ENCODE measurements around the gene KCNIP3. TPM values are rescaled to one million over a fixed set of nuclear protein-coding genes. Genes with fewer than 3 reads are reported as not detected.

The KCNIP3 gene
- total and polyA plus RNA-seq, 4 donors, result 0.26 to 1.1 (median 0.62) TPM

- WGBS, result 85% methylated on average over 4 of the region's 4 CpGs
- H3K9me3 ChIP-seq (ENCODE audit: control insufficient read depth in 4 of 4, low read length in 3 of 4), result no peaks in the 10 kb centered on the region
- no peaks in the 10 kb centered on the region for H3K27me3 ChIP-seq (ENCODE audit: control insufficient read depth in 4 of 4, insufficient read depth in 4 of 4, low read length in 3 of 4)
- no peak for DNase-seq (ENCODE audit: low spot score)
- no peak overlapping the region for H3K4me3 ChIP-seq (ENCODE audit: low read depth in 1 of 3, low read length in 3 of 3)
- H3K9ac ChIP-seq (ENCODE audit: low read depth in 1 of 2, low read length in 2 of 2), result no peak overlapping the region
- TF ChIP-seq FOXA2 (IDR thresholded peaks at IDR 0.05) (no peak), REST (IDR thresholded peaks at IDR 0.05) (no peak), ZBTB33 (IDR thresholded peaks at IDR 0.05) (no peak), NR2F2 (IDR thresholded peaks at IDR 0.05) (no peak), GABPA (IDR thresholded peaks at IDR 0.05 in 1 of 2, conservative IDR thresholded peaks at IDR 0.05 in 1 of 2) (no peak), YY1 (IDR thresholded peaks at IDR 0.05) (no peak), ATF3 (IDR thresholded peaks at IDR 0.05) (no peak), JUND (IDR thresholded peaks at IDR 0.05) (no peak), SP1 (IDR thresholded peaks at IDR 0.05) (no peak), TAF1 (conservative IDR thresholded peaks at IDR 0.05) (no peak), CTCF (IDR thresholded peaks at IDR 0.05; ENCODE audit: low read depth, low read length, missing input control) (no peak), FOXA1 (IDR thresholded peaks at IDR 0.05) (no peak), HNF4A (conservative IDR thresholded peaks at IDR 0.05) (no peak), MAX (IDR thresholded peaks at IDR 0.05) (no peak), EGR1 (IDR thresholded peaks at IDR 0.05; ENCODE audit: low read depth in 2 of 2) (no peak), HNF4G (IDR thresholded peaks at IDR 0.05) (no peak), RAD21 (IDR thresholded peaks at IDR 0.05) (no peak), RXRA (IDR thresholded peaks at IDR 0.05) (no peak)
- H3K36me3 ChIP-seq (ENCODE audit: control insufficient read depth in 4 of 4, insufficient read depth in 3 of 4, low read depth in 1 of 4, low read length in 3 of 4), result no peaks in the 10 kb centered on the region
- H3K27ac ChIP-seq (ENCODE audit: low read depth in 1 of 2, low read length in 2 of 2), result no peak overlapping the region
- no peaks in the 10 kb centered on the region for H3K4me1 ChIP-seq (ENCODE audit: control insufficient read depth in 4 of 4, insufficient read depth in 4 of 4, low read length in 3 of 4)
Observed at GRCh38 chr2:95275151-95275515, 22.0 kb upstream of the KCNIP3 start.

Data from liver (tissue), 9 donors.